Activated T-helper 17 cell treated with anti-CD3 and anti-CD28 coated beads, Interleukin-2, amount 50 U/mL, for 72 hours (primary cell): ENCODE data around the gene MITF. TPM values are rescaled to one million over a fixed set of nuclear protein-coding genes. Genes with fewer than 3 reads are reported as not detected.

Experiments
- ATAC-seq: fragments of 150-1000 bp; cut with Tn5 transposase; replicated peaks from 2 replicates; pipeline ENCODE4 v1.10.0; 2021; ENCODE audit warnings: mild to moderate bottlenecking, moderate library complexity
- H3K27ac Mint-ChIP-seq: one replicate; pipeline ENCODE4 v1.8.0; 2022; ENCODE audit warnings: mixed read lengths
- H3K27me3 Mint-ChIP-seq: one replicate; pipeline ENCODE4 v1.8.0; 2022; ENCODE audit warnings: mixed read lengths
- H3K36me3 Mint-ChIP-seq: one replicate; pipeline ENCODE4 v1.8.0; 2022; ENCODE audit warnings: low read depth, mild to moderate bottlenecking, mixed read lengths
- H3K4me1 Mint-ChIP-seq: one replicate; pipeline ENCODE4 v1.8.0; 2022; ENCODE audit warnings: mixed read lengths
- H3K4me3 Mint-ChIP-seq: one replicate; pipeline ENCODE4 v1.8.0; 2022; ENCODE audit warnings: mild to moderate bottlenecking, mixed read lengths
- H3K9me3 Mint-ChIP-seq: one replicate; pipeline ENCODE4 v1.8.0; 2022; ENCODE audit warnings: mixed read lengths
- total RNA-seq, 2 donors: library from RNA; stranded (reverse); gene quantifications; one replicate each; pipeline ENCODE4 v1.2.3, GENCODE V29; 2022

The MITF gene
- total RNA-seq, 2 donors from 2014 or later, result not detected

DNA sequence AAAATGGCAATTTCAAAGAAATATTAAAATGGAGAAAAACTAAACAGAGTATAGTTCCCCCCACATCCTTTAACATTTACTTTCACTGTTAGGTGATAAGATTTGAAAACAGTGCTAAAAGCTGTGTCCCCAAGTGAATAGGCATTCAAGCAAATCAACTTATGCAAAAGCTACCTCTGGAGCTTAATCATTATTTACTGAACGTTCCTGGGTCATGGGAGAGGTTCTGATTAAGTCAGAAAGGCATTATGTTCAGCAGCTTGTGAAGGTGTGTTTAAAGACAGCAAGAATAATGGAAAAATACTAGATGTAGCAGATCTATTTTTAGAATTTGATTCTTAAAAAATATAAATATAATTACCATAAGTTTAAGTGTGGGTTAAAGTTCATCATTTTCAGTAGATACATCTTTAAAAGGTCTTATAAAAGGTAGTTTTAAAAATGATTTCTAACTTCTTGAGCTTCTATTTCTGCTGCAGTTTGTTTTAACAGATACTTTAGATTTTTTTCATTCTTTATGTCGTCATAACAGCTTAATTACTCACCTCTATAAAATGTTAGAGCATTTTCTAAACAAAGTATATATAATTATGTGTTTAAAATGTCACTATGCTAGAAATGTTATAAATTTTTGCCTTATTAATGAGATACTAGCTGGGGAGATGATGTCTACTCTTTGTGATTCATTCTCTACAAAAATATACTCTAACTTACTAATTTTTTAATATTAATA lies 127.9 kb downstream of the MITF start:
- no peaks in the 10 kb centered on the region for H3K27me3 Mint-ChIP-seq
- peaks cover 4% of the 10 kb centered on the region for H3K9me3 Mint-ChIP-seq

GRCh38 chr3:69867941-69868505 lies 128.8 kb downstream of the MITF start:
- Mint-ChIP-seq H3K9me3 (peaks cover 4% of the 10 kb centered on the region), H3K27me3 (no peaks in the 10 kb centered on the region), H3K4me3 (no peak overlapping the region), H3K4me1 (no peaks in the 10 kb centered on the region), H3K27ac (no peak overlapping the region), H3K36me3 (no peaks in the 10 kb centered on the region)
- no peak for ATAC-seq

More for the DNA sequence above, 127.9 kb downstream of the MITF start:
- no peak overlapping the region for H3K27ac Mint-ChIP-seq
- H3K4me3 Mint-ChIP-seq, result no peak overlapping the region
- no peak for ATAC-seq
- no peaks in the 10 kb centered on the region for H3K36me3 Mint-ChIP-seq
- no peaks in the 10 kb centered on the region for H3K4me1 Mint-ChIP-seq

GRCh38 chr3:69868841-69869420 lies 129.7 kb downstream of the MITF start:
- Mint-ChIP-seq H3K9me3 (peaks cover 4% of the 10 kb centered on the region), H3K27me3 (no peaks in the 10 kb centered on the region), H3K4me3 (no peak overlapping the region), H3K27ac (no peak overlapping the region), H3K36me3 (no peaks in the 10 kb centered on the region), H3K4me1 (no peaks in the 10 kb centered on the region)
- ATAC-seq, result no peak

DNA sequence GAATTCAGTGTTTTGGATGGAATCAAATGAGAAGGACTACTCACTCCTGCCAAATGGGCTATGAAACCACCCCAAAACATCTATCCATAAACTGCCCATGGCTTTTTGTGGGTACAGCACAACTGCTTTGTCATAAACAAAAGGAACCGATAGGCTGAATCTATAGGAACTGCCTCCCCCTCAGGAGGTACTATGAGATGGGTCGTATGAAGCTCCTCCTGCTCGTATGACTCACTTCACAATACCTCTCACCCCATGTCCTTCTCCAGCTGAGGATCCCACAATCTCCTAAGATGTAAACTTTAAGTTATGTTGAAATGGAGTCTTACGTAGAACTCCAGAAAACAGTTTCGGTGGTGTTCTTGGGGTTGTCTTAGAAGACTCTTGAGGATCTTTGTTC lies 130.4 kb downstream of the MITF start:
- ATAC-seq, result no peak
- no peak overlapping the region for H3K27ac Mint-ChIP-seq
- H3K4me1 Mint-ChIP-seq, result no peaks in the 10 kb centered on the region
- no peaks in the 10 kb centered on the region for H3K27me3 Mint-ChIP-seq
- H3K9me3 Mint-ChIP-seq, result peaks cover 4% of the 10 kb centered on the region
- H3K36me3 Mint-ChIP-seq, result no peaks in the 10 kb centered on the region
- no peak overlapping the region for H3K4me3 Mint-ChIP-seq

- H3K27ac Mint-ChIP-seq, result no peak overlapping the region
- H3K36me3 Mint-ChIP-seq, result no peaks in the 10 kb centered on the region
- ATAC-seq, result no peak
- H3K27me3 Mint-ChIP-seq, result no peaks in the 10 kb centered on the region
- H3K9me3 Mint-ChIP-seq, result peaks cover 4% of the 10 kb centered on the region
- H3K4me1 Mint-ChIP-seq, result no peaks in the 10 kb centered on the region
- no peak overlapping the region for H3K4me3 Mint-ChIP-seq
Measured at GRCh38 chr3:69871251-69871650, 132.0 kb downstream of the MITF start.

DNA sequence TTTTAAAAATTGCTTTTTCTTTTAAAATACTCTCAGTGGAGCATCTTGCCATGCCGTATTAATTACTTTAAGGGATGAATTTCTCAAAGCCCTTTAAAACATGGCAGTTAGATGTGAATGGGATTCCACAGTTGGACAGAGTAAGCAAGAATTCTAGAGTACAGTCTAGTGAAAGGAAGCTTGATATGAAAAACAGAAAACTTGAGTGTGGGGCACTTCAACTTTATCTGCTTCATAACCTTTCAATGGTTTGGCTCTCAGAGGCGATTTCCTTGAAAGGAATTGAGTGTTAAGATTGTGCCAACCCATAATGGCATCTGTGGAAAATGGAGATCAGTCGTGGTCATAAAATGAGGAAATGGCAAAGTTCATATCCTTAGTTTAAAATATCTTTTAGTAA lies 132.6 kb downstream of the MITF start:
- no peak for ATAC-seq
- Mint-ChIP-seq H3K9me3 (peaks cover 4% of the 10 kb centered on the region), H3K27ac (no peak overlapping the region)

DNA sequence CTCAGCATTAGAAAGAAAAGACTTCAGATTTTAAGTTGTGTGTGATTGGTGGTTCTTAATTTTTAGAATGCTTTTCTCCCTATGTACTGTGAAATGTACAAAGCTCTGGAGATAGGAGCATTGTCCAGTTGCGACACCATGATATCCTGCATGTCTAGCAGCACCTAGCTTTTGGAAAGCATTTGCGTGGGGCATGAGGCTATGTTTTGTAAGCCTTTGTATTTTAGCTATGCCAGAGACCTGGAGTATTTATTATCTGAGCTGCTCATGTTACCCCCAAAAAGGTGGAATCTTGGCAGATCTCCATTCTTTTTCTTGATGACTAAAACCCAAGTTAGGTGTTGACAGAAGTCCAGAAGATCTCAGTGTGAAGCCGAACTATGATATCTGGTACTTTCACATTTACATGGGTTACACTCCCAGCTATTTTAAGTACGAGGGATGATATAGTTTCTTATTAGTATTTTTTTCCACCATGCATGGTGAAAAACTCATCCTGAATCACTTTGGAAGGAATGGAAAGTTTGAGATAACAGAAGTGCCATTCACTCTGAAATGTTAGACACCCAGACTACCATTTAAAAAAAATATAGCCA lies 133.6 kb downstream of the MITF start:
- Mint-ChIP-seq H3K4me3 (no peak overlapping the region), H3K9me3 (peaks cover 4% of the 10 kb centered on the region), H3K4me1 (no peaks in the 10 kb centered on the region), H3K36me3 (no peaks in the 10 kb centered on the region), H3K27ac (no peak overlapping the region), H3K27me3 (no peaks in the 10 kb centered on the region)
- ATAC-seq, result no peak

More for the DNA sequence above, 132.6 kb downstream of the MITF start:
- H3K36me3 Mint-ChIP-seq, result no peaks in the 10 kb centered on the region
- no peak overlapping the region for H3K4me3 Mint-ChIP-seq
- no peaks in the 10 kb centered on the region for H3K4me1 Mint-ChIP-seq
- no peaks in the 10 kb centered on the region for H3K27me3 Mint-ChIP-seq

- Mint-ChIP-seq H3K27ac (no peak overlapping the region), H3K4me3 (no peak overlapping the region), H3K36me3 (no peaks in the 10 kb centered on the region), H3K9me3 (no peaks in the 10 kb centered on the region), H3K4me1 (no peaks in the 10 kb centered on the region), H3K27me3 (no peaks in the 10 kb centered on the region)
- ATAC-seq, result no peak
Measured at GRCh38 chr3:69876073-69876472, 136.8 kb downstream of the MITF start.

DNA sequence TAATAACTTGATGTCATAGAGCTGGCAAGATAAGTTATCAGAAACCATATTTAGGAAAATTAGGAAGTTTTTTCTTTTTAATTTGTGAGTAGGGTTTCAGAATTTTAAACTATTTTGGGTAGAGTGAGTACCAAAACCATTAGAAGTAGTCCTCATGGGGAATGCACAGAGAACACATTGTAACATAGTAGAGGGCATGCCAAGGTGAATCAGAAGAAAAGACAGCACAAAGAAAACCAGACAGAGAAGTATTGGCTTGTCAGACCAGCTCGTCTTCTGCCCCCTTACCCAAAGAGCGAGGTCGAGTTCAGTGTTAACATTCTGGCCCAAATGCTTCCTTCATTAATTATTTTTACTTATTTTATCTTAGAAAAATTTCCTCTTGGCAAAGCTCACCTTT lies 139.0 kb downstream of the MITF start:
- Mint-ChIP-seq H3K4me1 (no peaks in the 10 kb centered on the region), H3K27me3 (no peaks in the 10 kb centered on the region), H3K4me3 (no peak overlapping the region), H3K27ac (no peak overlapping the region), H3K36me3 (no peaks in the 10 kb centered on the region), H3K9me3 (no peaks in the 10 kb centered on the region)
- ATAC-seq, result no peak

DNA sequence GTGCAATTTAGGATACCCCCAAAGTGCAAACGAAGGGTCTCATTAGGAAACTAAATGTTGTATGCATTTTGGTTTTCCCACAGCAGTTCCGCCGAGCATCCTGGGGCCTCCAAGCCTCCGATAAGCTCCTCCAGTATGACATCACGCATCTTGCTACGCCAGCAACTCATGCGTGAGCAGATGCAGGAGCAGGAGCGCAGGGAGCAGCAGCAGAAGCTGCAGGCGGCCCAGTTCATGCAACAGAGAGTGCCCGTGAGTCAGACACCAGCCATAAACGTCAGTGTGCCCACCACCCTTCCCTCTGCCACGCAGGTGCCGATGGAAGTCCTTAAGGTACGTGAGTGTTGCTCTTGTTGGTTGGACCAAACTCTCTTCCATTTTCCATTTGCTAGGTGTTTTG lies 139.8 kb downstream of the MITF start:
- ATAC-seq, result no peak
- H3K9me3 Mint-ChIP-seq, result no peaks in the 10 kb centered on the region
- no peaks in the 10 kb centered on the region for H3K36me3 Mint-ChIP-seq
- no peaks in the 10 kb centered on the region for H3K4me1 Mint-ChIP-seq
- no peaks in the 10 kb centered on the region for H3K27me3 Mint-ChIP-seq
- no peak overlapping the region for H3K27ac Mint-ChIP-seq
- H3K4me3 Mint-ChIP-seq, result no peak overlapping the region

GRCh38 chr3:69880069-69880640 lies 140.9 kb downstream of the MITF start:
- H3K4me1 Mint-ChIP-seq, result no peaks in the 10 kb centered on the region
- no peak overlapping the region for H3K27ac Mint-ChIP-seq
- no peaks in the 10 kb centered on the region for H3K9me3 Mint-ChIP-seq
- ATAC-seq, result no peak
- H3K27me3 Mint-ChIP-seq, result no peaks in the 10 kb centered on the region
- no peaks in the 10 kb centered on the region for H3K36me3 Mint-ChIP-seq
- no peak overlapping the region for H3K4me3 Mint-ChIP-seq

GRCh38 chr3:69881051-69881450 lies 141.8 kb downstream of the MITF start:
- no peaks in the 10 kb centered on the region for H3K36me3 Mint-ChIP-seq
- no peak overlapping the region for H3K27ac Mint-ChIP-seq
- H3K4me3 Mint-ChIP-seq, result no peak overlapping the region
- no peaks in the 10 kb centered on the region for H3K27me3 Mint-ChIP-seq
- ATAC-seq, result no peak
- no peaks in the 10 kb centered on the region for H3K4me1 Mint-ChIP-seq
- no peaks in the 10 kb centered on the region for H3K9me3 Mint-ChIP-seq

- Mint-ChIP-seq H3K27me3 (no peaks in the 10 kb centered on the region), H3K27ac (no peak overlapping the region), H3K36me3 (no peaks in the 10 kb centered on the region), H3K4me3 (no peak overlapping the region), H3K9me3 (no peaks in the 10 kb centered on the region), H3K4me1 (no peaks in the 10 kb centered on the region)
- ATAC-seq, result no peak
Measured at GRCh38 chr3:69881756-69882428, 142.6 kb downstream of the MITF start.

GRCh38 chr3:69882560-69882959 lies 143.3 kb downstream of the MITF start:
- no peak for ATAC-seq
- no peak overlapping the region for H3K27ac Mint-ChIP-seq
- H3K27me3 Mint-ChIP-seq, result no peaks in the 10 kb centered on the region
- no peaks in the 10 kb centered on the region for H3K4me1 Mint-ChIP-seq
- H3K4me3 Mint-ChIP-seq, result no peak overlapping the region
- H3K36me3 Mint-ChIP-seq, result no peaks in the 10 kb centered on the region
- no peaks in the 10 kb centered on the region for H3K9me3 Mint-ChIP-seq
